CMK (cell line): ENCODE results near the gene TBCE.
"Not testable (repeated sequence)": the region's sequence is repeated elsewhere in the genome, so short reads cannot be mapped to it uniquely, and the experiment has no call there.

Experiments
- DNase-seq: peaks from one replicate; pipeline ENCODE4 v3.0.0-alpha.2; 2010; ENCODE audit warnings: low read depth

The TBCE gene

DNA sequence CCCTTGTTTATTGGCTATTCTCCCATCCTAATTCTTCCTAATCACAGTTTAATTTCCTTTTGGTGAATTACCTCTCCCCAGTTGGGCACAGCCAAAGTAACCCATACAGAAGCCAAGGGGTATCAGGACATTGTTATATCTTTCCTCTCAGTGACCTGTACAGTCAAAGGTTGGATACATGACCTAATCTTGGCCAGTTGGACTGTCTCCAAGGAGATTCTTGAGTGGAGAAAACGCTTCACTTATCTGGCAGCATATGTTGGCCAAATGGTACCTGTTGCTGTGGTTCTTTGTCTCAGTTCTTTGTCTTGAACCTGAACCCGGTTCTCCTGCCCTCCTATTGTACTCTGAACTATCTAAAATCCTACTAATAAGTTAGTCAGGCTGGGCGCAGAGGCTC, 15.3 kb upstream of the TBCE start:
- no peak for DNase-seq

GRCh38 chr1:235357485-235358373, 9.5 kb upstream of the TBCE start:
- no peak for DNase-seq

DNA sequence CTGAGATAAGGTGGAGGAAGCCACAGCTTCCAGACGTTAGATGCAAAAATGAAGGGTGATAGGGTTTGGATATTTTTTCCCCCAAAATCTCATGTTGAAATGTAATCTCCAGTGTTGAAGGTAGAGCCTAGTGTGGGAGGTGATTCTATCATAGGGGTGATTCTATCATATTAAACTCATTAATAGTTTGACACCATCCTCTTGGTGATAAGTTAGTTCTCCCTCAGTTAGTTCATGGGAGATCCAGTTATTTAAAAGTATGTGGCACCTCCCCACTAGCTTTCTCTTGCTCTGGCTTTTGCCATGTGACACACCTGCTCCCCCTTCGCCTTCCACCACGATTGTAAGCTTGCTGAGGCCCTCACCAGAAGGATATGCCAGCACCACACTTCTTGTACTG, 8.3 kb upstream of the TBCE start:
- no peak for DNase-seq

DNA sequence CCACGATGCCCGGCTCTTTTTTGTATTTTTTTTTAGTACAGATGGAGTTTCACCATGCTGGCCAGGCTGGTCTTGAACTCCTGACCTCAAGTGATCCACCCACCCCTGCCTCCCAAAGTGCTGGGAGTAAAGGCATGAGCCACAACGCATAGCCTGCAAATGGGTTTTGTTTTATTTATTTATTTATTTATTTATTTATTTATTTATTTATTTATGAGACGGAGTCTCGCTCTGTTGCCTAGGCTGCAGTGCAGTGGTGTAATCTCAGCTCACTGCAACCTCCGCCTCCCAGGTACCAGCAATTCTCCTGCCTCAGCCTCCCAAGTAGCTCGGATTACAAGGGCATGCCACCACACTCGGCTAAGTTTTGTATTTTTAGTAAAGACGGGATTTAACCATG, 3.0 kb upstream of the TBCE start:
- DNase-seq: not testable (repeated sequence)

DNA sequence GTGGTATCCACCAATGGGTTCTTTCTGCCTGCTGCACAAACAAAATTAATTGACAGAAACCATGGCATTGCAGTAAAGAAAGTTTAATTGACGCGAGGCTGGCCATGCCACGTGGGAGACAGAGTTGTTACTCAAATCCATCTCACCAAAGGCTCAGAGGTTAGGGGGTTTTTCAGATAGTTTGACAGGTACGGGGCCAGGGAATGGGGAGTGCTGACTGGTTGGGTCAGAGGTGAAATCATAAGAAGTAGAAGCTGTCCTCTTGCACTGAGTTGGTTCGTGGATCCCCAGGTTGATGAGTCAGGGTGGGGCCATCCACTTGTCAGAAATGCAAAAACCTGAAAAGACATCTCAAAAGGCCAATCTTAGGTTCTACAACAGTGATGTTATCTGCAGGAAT, 941 bp upstream of the TBCE start:
- DNase-seq: no peak

GRCh38 chr1:235368428-235368827, 1.2 kb downstream of the TBCE start:
- DNase-seq: no peak

DNA sequence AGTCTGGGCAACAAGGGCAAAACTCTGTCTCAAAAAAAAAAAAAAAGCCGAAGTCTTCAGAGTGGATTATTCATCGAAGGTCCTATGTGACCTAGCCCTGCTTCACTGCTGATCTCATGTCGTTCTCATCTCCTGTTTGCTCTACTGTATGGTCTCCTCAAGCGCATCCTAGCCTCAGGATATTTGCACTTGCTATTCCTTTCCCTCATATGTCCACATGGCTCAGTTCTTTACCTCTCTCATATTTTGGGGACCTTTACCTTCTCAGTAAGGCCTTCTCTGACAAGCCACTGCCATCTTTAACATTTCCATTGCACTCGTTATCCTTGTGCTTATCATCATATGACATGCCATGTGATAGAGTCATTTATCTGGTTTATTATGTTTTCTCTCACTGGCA, 2.6 kb downstream of the TBCE start:
- no peak for DNase-seq

- no peak for DNase-seq
Measured at GRCh38 chr1:235375919-235376605, 8.8 kb downstream of the TBCE start.

- not testable (repeated sequence) for DNase-seq
Measured at GRCh38 chr1:235378134-235378735, 11.0 kb downstream of the TBCE start.

GRCh38 chr1:235381955-235382739, 14.9 kb downstream of the TBCE start:
- DNase-seq: not testable (repeated sequence)

DNA sequence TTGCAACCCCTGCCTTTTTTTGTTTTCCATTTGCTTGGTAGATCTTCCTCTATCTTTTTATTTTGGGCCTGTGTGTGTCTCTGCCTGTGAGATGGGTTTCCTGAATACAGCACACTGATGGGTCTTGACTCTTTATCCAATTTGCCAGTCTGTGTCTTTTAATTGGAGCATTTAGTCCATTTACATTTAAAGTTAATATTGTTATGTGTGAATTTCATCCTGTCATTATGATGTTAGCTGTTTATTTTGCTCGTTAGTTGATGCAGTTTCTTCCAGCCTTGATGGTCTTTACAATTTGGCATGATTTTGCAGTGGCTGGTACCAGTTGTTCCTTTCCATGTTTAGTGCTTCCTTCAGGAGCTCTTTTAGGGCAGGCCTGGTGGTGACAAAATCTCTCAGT, 18.4 kb downstream of the TBCE start:
- DNase-seq: not testable (repeated sequence)

GRCh38 chr1:235391874-235392273, 24.6 kb downstream of the TBCE start:
- DNase-seq: no peak

GRCh38 chr1:235397733-235398132, 30.5 kb downstream of the TBCE start:
- DNase-seq: no peak

DNA sequence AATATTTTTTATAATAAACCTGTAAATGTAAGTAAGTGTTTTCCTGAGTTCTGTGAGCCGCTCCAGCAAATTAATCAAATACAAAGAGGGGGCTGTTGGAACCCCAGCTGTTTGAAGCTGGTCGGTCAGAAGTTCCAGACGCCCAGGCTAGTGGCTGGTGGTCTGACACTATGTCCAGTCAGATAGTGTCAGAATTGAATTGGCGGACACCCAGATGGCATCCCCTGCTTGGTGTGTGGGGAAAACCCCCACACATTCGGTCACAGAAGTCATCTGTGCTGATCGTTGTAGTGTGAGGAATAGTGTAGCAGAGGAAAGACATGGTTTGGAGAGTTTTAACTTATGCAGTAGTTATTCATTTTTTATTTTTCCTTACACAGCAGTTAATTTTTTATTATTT, 32.4 kb downstream of the TBCE start:
- DNase-seq: no peak

DNA sequence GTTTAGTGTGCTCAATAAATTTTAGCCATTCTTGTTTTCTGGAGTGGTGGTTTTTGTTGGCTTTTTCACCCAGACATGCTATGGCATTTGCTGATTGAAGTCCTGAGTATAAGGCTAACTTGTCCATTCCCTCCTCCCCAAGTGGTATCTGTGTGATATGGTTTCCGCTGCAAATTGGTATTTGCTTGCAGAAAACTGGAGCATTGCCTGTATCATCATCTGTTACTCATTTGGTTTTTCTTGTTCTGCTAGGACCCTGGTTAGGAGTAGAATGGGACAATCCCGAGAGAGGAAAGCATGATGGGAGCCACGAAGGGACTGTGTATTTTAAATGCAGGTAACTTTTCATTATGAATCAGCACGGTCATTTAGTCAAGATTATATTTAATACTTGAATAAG, 34.0 kb downstream of the TBCE start:
- DNase-seq: no peak

DNA sequence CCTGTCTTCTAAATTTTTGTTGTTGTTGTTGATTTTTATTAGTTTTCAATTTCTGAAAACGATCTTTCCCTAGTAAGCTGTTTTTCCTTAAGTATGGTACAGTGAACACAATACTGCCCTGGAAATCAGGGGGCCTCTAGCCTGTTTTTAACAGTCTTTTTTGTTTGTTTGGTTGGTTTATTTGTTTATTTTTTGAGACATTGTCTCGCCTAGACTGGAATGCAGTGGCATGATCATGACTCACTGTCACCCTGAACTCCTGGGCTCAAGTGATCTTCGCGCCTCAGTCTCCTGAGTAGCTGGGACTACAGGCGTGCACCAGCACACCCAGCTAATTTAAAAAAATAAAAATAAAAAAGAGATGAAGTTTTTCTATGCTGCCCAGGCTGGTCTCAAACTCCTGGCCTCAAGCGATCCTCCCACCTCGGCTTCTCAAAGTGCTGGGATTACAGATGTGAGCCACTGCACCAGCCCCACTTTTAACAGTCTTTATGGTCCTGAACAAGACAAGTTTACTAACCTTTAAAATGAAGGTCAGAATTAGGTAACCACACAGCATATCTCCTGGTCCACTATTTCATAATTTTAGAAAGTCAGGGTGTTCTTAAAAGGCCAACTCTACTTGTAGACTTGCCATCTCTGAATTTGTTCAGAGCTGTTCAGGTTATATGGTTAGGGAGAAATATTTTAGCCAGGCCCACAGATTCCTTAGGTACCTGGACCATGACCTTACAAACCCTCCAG, 35.4 kb downstream of the TBCE start:
- no peak for DNase-seq

- no peak for DNase-seq
Measured at GRCh38 chr1:235403593-235403992, 36.4 kb downstream of the TBCE start.

- DNase-seq: no peak
Measured at GRCh38 chr1:235404190-235404589, 37.0 kb downstream of the TBCE start.

- no peak for DNase-seq
Measured at GRCh38 chr1:235407419-235407818, 40.2 kb downstream of the TBCE start.

DNA sequence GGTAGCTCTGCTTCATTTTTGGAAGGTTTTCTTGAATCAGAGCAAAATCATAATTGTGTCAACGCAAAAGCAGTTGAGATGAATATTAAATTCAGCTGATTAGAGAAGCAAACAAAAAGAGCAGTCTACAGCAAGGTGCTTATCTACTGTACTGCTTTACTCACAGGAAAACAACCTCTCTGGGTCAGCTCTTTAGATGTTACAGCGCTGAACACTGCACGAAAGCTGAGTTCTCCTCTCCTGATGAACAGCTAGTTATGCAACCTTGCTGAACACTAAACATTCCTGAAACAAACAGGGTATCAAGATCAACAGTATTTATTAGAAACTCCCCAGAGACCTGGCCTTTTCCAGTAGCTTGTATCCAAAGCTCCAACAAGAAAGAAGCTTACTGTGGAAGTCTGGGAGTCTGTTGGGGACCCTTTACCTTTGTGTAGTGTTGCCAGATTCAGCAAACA, 41.3 kb downstream of the TBCE start:
- DNase-seq: no peak

- DNase-seq: no peak
Measured at GRCh38 chr1:235409042-235409820, 42.0 kb downstream of the TBCE start.
